GM19324 (cell line): ENCODE results near the gene SMIM24.

ENCODE experiments used
- ATAC-seq: cut with Tn5 transposase; IDR thresholded peaks from one replicate; pipeline ENCODE4 v1.9.1; 2021; ENCODE audit warnings: mild to moderate bottlenecking, moderate library complexity; ENCODE audit not compliant: unreplicated experiment, low FRiP score

Gene SMIM24

DNA sequence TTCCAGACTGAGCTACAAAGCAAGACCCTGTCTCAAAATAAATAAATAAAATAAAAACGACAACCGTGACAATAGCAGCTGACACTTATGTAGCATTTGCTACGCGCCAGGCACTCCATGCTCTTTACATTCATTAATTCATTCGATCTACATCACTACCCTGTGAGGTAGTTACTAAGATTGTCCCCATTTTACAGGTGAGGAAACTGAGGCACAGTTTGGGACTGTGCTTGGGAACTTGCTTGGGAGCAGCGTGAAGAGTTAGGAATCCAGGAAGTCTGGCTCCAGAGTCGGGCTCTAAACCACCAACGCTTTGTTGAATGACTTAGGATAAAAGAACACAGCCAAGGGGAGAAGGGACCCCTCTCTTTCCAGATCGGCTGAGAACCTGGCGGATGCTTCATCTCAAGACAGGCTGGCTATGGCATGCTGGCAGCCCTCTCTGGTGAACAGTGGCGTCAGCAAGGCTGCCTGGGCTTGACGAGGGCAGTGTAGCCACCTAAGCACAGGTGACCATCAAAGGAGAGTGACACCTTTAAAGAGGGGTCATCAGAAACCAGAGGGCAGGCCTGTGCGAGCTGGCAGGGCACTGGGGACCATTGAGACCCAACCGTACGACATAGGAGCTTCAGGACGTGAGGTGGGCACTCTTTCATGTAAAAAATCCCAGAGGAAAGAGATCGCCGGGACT is 19.6 kb upstream of the SMIM24 start:
- ATAC-seq = no peak

DNA sequence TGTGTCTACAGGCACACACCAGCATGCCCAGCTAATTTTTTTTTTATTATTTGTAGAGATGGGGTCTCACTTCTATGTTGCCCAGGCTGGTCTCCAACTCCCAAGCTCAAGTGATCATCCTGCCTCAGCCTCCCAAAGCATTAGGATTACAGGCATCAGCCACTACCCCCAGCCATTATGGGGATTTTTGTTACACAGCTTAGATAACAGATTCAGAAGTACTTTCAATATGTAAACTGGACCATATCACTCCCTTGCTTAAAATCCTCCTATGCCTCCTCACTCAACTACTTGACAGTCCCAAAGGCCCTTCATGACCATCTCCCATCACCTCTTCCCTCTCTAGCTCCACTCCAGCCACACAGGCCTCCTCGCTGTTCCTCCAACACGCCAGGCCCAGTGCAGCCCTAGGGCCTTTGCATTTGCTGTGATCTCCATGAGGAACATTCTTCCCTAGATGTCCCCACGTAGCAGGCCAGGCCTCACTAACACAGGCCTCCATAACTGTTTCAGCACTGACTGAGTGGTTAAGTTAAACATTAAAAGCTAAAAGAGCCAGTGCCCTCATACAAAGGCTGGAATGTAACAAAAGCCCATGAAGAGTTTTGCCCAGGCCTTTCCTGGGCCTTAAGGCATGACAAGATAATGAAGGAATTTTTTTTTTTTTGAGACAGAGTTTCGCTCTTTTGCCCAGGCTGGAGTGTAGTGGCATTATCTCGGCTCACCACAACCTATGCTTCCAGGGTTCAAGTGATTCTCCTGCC is 17.6 kb upstream of the SMIM24 start:
- no peak for ATAC-seq

DNA sequence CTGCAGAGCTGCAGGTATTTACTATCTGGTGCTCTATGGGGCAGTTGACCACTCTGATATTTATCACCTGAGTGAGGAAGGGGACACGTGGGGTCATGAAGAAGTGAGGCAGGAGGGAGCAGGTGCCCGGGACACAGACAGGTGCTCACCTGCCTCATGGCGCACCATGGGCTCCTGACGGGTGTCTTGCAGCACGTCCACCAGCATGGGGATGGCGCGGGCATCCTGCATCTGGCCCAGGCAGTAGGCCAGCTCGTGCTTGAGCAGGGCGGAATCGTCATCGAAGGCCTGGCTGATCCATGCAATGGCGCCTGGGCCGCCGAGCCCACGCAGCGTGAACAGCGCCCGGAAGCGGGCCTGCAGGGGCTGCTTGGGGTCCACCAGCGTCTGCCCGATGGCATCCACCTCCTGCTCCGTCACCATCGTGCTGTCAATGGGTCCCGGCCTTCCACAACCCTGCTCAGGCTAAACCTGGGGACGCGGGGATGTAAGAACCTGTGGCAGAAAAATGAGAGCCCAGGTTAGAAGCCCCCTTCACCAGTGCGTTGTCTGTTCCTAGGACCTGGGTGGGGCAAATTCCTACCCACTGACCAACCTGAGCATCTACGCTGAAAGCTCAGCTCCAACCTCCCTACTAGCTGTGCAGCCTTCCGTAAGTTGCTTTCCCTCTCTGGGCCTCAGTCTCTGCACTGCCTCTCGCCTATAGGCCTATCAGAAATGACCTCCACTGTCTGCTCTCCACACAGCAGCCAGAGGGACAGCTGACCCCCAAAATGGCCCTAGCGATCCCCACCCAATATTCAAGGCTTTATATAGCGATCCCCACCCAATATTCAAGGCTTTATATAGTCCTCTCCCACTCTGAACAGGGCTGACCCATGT is 16.3 kb upstream of the SMIM24 start:
- ATAC-seq = no peak

DNA sequence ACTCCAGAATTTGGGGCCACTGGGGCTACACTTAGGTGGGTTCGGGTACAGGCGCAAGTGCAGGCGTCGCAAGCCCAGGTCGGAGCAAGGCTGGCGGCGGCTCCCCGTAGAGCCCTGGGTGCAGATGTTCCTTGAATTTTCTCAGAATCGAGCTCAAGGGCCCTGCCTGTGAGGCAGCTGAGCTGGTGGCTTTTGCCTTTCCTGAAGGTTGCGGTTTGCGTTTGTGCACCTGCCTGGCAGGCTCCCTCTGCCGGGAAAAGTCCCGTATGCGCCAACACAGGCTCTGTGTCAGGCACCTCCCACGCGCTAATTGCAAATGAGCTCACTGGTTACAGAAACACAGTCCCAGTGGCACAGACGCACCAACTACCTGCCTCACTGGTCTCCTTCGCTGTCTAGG is 14.2 kb upstream of the SMIM24 start:
- ATAC-seq = no peak

DNA sequence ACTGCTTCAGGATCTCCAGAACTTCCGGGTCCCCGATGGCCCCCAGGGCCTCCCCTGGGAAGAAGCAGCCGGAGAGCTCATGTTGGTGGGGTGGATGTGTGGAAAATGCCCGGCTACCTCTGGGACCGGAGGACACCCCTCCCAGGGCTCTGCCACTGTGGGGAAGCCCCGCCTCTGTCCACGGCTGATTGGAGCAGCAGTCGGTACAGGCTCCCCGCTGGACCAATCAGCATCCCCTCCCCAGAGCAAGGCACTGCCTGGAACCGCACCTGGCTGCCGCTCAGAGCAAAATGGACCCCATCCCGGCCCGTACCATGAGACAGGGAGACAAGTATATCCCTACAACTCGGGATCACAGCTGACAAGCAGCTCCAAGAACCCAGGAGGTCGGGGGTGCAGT is 13.7 kb upstream of the SMIM24 start:
- no peak for ATAC-seq

DNA sequence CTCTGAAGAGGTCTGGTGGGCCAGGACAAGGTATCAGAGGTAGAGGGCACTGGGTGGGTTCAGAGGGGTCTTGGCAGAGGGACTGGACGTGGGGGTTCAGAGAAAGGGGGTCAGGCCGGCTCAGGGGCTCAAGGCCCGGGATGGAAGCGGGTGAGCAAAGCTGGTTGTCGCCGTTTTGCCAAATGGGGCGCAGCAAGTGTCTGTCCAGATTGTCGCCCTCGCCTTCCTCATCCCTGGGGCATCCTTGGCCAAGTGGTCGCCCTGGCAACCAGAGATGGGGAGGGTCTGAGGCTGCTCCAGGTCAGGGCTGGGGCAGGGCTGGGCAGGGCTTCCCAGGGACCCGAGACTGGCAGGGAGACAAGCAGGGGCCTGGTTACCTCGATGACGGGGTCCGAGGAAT is 13.3 kb upstream of the SMIM24 start:
- ATAC-seq = no peak

DNA sequence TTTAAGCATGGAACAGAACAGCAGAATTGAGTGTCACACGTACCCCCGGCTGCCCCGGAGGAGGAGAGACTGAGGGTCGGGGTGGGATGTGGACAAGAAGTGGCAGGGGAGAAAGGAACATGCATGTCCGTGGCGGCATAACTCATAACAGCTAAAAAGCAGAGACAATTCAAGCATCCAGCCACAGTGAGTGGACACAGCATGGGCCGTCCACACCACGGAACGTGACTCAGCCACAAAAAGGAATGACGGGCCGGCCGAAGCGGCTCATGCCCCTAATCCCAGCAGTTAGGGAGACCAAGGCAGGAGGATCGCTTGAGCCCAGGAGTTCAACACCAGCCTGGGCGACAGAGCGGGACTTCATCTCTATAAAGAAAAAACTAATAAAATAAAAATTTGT is 12.6 kb upstream of the SMIM24 start:
- ATAC-seq = no peak

DNA sequence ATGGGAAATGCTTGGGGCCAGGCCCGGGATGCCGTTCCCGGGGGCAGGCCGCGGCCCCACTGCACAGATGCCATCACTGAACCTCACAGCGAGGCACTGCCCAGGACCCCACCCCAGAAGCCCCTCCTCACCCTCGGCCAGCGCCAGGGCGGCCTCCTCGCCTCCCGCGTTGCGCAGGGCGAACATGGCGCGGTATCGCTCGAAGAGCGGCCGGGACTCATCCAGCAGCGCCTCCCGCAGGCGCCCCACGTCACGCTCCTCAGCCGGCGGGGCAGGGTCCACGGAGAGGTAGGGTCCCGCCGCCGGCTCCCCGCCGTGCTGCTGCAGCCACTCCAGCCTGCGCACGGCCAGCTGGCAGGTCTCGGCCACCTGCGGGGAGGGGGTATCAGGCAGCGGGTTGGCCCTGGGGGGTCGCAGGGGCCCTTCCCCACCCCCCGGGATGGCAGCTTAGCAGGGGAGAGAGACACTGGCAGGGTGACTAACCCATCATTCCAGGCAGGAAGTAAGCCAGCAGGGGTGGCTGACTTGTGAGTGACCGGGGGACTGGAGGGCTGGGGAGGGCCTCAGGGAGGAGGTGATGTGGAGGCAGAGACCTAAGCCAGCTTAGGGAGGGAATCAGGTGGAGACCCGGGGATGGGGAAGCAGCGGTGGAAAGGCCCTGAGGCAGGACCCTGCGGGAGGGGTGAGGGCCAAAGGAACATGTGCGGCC is 12.0 kb upstream of the SMIM24 start:
- no peak for ATAC-seq

DNA sequence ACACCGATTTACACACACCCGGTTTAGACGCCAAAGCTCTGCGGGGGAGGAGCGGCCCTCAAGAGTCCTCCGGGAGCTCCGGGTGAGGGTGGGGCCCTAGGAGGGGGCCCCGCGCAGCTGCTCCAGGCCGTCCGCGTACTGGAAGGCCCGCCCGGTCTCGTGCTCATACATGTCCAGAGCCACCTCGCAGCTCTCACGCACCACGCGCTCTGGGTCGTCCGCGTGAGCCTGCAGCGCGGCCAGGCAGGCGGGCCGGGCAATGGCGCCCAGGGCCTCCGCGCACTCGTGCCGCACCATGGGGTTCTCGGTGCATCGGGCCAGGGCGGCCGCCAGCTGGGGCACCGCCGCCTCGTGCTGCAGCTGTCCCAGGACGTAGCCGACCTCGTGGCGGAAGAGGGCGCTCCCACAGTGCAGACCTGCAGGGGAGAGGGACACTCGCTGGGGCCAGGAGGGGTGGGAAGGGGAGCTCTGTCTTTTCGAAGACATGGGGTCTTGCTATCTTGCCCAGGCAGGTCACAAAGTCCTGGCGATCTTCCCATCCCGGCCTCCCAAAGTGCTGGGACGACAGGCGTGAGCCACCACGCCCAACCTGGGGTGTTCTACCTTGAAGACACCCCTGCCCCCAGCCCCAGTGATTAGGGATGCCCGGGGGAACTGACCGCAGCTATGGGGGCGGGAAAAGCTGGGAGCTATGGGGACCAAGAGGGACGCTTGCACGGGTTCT is 11.2 kb upstream of the SMIM24 start:
- ATAC-seq = no peak

DNA sequence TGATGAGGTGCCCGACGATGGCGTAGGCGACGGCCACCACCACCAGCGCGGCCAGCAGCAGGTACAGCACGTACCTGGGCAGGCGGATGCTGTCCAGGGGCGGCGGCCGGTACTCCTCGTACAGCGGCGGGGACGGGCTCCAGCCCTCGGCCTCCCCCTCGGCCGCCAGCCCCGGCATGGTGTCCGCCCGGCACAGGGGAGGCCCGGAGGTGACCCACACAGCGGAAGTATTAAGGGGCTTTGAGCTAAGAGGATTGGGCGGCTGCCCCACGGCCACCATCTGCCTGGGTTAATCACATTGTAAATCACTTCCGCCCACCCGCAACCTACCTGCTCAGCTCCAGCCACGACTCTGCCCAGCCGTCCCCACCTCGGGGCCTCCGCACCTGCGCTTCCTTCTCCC is 2.9 kb upstream of the SMIM24 start, which contains the start of gene SMIM44:
Gene SMIM44 (minus strand): TSS at position 216 of the 403 bp plus-strand sequence. CDS start 38 bp downstream, at position 178.
- no peak for ATAC-seq

DNA sequence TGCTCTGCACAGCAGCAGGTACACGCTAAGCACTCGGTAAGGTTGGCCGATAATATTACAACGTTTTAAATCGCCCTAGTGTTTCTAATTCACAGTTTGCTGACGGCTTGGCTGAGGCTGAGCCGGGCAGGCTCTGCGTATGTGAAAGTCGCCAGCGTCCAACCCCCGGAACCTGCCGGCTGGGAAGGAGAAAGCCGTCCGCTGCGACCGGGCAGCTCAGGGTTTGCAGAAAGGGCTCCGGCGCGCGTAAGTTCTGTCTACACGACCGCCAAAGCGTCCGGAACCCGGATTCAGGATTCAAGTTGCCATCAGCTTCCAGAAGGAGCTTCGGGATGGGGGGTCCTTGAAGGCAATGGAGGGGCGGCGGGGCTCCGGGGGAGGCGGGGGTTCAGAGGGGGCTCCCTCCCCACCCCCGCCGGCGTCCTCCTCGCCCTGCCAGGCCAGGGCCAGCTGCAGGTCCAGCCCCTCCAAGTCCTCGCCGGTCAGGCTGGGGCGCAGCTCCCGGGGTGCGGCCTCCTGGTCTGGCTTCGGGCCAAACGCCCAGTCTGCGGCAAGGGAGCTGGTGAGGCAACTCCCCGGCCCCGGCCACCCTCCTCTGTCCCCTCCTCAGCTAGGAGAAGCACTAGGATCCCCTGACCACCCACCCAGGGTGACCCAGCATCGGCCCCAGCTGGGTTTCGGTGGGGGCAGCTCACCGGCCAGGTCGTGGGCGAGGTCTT is 2.3 kb upstream of the SMIM24 start:
- no peak for ATAC-seq

DNA sequence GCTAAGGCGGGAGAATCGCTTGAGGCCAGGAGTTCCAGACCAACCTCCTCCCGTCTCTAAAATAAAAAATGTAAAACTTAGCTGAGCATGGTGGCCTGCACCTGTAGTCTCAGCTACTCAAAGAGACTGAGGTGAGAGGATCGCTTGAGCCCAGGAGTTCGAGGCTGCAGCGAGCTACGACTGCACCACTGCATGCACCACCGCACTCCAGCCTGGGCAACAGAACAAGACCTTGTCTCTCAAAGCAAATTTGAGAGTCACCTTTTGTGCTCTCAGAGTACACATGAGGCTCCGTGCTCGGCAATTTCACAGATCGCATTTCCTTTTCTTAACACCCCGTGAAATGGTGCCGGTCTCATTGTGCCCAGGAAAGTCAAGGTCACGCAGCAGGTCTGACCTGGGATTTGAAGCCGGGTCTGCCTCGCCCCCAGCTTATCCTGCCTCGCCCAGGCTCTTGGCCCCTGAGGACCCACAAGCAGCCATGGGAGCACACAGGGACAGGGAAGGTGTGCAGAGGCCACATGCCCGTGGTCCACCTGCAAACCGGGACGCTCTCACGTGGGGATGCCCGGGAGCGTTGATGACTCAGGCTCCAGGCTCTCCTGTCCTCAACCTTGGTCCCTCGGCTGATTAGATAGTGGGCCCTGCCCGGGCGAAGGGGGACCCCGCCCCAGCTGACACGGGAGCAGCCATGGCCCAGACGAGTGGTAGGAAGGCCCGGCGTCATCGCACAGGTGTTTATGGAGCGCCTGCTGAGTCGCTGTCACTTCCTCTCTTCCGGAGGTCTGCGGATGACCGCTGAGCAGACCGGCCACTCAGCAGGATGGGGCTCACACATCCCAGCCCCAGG is 1.1 kb upstream of the SMIM24 start:
- no peak for ATAC-seq

DNA sequence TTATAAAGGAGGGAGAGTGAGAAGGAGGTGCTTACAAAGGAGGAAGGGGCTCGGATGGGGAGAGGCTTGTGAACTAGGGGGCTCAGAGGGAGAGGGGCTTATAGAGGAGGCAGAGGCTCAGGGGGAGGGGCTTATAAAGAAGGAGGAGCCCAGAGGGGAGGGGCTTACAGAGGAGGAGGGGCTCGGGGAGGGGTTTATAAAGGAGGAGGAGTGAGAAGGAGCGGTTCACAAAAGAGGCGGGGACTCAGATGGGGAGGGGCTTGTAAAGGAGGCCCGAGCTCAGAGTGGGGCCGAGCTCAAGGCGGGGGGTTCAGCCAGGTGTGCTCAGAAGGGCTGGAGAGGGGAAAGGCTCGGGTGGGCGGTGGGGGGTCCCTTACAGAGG is 500 bp downstream of the SMIM24 start:
- no peak for ATAC-seq

DNA sequence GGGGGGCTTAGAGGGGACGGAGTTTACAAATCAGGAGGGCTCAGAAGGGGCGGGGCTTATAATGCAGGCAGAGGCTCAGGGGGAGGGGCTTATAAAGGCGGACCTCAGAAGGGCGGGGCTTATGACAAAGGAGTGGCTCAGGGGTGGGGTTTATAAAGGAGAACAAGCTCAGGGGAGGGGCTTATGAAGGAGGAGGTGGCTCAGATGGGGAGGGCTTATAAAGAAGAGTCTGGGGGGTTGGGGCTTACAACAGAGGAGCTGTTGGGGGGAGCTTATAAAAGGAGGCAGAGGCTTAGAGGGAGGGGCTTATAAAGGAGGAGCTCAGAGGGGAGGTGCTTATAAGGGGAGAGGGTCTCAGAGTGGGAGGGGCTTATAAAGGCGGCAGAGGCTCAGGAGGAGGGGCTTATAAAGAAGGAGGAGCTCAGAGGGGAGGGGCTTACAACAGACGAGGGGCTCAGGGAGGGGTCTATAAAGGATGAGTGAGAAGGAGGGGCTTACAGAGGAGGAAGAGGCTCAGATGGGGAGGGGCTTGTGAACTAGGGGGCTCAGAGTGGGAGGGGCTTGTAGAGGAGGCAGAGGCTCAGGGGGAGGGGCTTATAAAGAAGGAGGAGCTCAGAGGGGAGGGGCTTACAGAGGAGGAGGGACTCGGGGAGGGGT is 1.0 kb downstream of the SMIM24 start:
- ATAC-seq = no peak

DNA sequence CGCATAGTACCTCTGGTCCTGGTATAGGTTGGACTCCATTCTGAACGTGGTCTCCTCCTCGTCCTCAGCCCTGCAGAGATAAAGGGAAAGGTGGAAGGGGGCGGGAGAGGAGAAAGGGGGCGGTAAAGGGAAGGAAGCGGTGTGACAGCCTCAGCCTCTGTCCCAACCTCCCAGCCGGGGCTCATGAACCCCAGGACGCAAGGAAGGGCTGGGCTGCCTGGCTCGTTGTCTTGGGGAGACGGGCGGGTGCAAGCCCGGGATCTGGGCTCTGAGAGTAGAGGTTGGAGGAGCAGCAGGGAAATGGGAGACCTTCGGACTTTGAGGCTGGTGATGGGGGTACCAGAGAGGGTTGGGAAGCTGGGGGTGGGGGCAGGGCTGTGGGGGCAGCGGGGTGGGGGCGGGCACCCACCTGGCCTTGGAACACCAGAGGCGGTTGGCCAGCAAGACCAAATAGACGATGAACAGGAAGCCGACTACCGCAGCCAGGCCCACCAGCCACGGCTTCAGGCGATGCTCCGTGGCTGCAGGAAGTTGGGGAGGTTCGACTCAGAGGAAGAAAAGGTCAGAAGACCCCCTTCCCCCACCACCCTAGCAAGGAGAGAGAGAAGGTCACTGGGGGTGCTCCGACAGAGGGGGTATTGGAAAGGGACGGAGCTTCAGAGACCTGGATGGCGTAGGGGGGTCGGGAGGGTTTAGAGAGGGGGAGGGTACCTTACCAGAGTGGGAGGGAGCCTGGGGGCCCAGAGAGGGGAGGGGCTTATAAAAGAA is 1.7 kb downstream of the SMIM24 start:
- ATAC-seq = no peak

DNA sequence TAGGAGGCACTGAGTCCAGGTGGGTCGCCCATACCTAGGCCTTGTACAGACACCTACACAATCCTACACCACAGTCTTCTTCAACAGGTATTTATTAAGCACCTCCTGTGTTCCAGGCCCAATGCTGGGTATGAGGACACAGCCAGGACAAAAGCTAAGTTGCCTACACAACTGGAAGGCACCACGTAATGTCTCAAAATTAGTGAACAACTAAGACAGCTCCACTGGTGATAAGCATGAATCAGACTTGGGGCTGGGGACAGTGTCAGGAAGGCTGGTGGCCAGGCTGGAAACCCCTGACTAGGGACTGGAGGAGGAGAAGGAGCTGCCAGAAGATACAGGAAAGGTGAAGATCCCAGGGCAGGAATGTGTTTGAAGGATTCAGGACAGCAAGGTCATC is 2.4 kb downstream of the SMIM24 start:
- no peak for ATAC-seq

DNA sequence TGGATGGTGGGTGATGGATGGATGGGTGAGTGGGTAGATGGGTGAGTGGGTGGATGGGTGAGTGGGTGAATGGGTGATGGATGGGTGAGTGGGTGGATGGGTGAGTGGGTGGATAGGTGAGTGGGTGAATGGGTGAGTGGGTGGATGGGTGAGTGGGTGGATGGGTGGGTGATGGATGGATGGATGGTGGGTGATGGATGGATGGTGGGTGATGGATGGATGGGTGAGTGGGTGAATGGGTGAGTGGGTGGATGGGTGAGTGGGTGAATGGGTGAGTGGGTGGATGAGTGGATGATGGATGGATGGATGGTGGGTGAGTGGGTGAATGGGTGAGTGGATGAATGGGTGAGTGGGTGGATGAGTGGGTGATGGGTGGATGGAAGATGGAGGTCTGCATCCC is 2.8 kb downstream of the SMIM24 start:
- ATAC-seq = no peak
